Bronchial epithelial cell (primary cell): ENCODE measurements around the gene LRRIQ4. TPM values are rescaled to one million over a fixed set of nuclear protein-coding genes. Genes with fewer than 3 reads are reported as not detected.

Source experiments
- DNase-seq: peaks from one replicate; pipeline ENCODE4 v3.0.0-alpha.2; 2010; ENCODE audit warnings: low read depth
- FAIRE-seq: peaks from 2 replicates; lab custom pipeline; 2011; peaks lifted over from hg19 to GRCh38; lab: Jason Lieb, UNC
- H3K27me3 ChIP-seq: 2 replicates; pipeline ENCODE4 v1.5.1; 2011; ENCODE audit warnings: low read length; ENCODE audit not compliant: control insufficient read depth, insufficient read depth
- H3K36me3 ChIP-seq: 2 replicates; pipeline ENCODE4 v1.5.1; 2011; ENCODE audit warnings: low read length; ENCODE audit not compliant: control insufficient read depth, insufficient read depth
- H3K4me3 ChIP-seq: 2 replicates; pipeline ENCODE4 v1.5.1; 2011; ENCODE audit warnings: mild to moderate bottlenecking, low read depth, low read length, control low read depth
- total RNA-seq: library from RNA; depleted of rRNA; stranded (reverse); fragments of >200 nt; gene quantifications from 2 replicates; pipeline ENCODE4 v1.2.1, GENCODE V29; 2014
- TF ChIP-seq, protein P1 (sequence below): IDR thresholded peaks from 2 replicates; pipeline ENCODE4 v1.5.1; 2011; ENCODE audit warnings: mild to moderate bottlenecking, moderate library complexity, low read length, control low read depth, inconsistent platforms; ENCODE audit not compliant: insufficient read depth, severe bottlenecking

Gene LRRIQ4
- total RNA-seq, 1 donor from 2014 or later: not detected

GRCh38 chr3:169813278-169813677 is 608 bp downstream of the LRRIQ4 start:
- DNase-seq (no peak), FAIRE-seq (no peak)
- TF ChIP-seq, protein P1, sequence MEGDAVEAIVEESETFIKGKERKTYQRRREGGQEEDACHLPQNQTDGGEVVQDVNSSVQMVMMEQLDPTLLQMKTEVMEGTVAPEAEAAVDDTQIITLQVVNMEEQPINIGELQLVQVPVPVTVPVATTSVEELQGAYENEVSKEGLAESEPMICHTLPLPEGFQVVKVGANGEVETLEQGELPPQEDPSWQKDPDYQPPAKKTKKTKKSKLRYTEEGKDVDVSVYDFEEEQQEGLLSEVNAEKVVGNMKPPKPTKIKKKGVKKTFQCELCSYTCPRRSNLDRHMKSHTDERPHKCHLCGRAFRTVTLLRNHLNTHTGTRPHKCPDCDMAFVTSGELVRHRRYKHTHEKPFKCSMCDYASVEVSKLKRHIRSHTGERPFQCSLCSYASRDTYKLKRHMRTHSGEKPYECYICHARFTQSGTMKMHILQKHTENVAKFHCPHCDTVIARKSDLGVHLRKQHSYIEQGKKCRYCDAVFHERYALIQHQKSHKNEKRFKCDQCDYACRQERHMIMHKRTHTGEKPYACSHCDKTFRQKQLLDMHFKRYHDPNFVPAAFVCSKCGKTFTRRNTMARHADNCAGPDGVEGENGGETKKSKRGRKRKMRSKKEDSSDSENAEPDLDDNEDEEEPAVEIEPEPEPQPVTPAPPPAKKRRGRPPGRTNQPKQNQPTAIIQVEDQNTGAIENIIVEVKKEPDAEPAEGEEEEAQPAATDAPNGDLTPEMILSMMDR: no peak
- no peak overlapping the region for H3K4me3 ChIP-seq
- no peaks in the 10 kb centered on the region for H3K27me3 ChIP-seq
- H3K36me3 ChIP-seq: no peaks in the 10 kb centered on the region

GRCh38 chr3:169813757-169814517 is 1.3 kb downstream of the LRRIQ4 start:
- FAIRE-seq (no peak), DNase-seq (no peak)
- TF ChIP-seq, protein P1: peak; percentile 24
- Histone ChIP-seq H3K27me3 (no peaks in the 10 kb centered on the region), H3K36me3 (no peaks in the 10 kb centered on the region), H3K4me3 (no peak overlapping the region)

- DNase-seq: no peak
- H3K36me3 ChIP-seq: no peaks in the 10 kb centered on the region
- TF ChIP-seq, protein P1: no peak
- no peak overlapping the region for H3K4me3 ChIP-seq
- no peaks in the 10 kb centered on the region for H3K27me3 ChIP-seq
- FAIRE-seq: no peak
Observed at GRCh38 chr3:169815590-169816150, 3.0 kb downstream of the LRRIQ4 start.

GRCh38 chr3:169818316-169818715 is 5.6 kb downstream of the LRRIQ4 start:
- H3K4me3 ChIP-seq: no peak overlapping the region
- DNase-seq: peak; percentile 27
- TF ChIP-seq, protein P1: no peak
- H3K27me3 ChIP-seq: no peaks in the 10 kb centered on the region
- no peak for FAIRE-seq
- H3K36me3 ChIP-seq: no peaks in the 10 kb centered on the region

- no peak for FAIRE-seq
- no peak overlapping the region for H3K4me3 ChIP-seq
- DNase-seq: no peak
- no peaks in the 10 kb centered on the region for H3K27me3 ChIP-seq
- TF ChIP-seq, protein P1: no peak
- no peaks in the 10 kb centered on the region for H3K36me3 ChIP-seq
Observed at GRCh38 chr3:169822091-169822490, 9.4 kb downstream of the LRRIQ4 start.
